A673 (cell line): ENCODE data around the gene OBI1. TPM values are rescaled to one million over a fixed set of nuclear protein-coding genes. Genes with fewer than 3 reads are reported as not detected.

Experiments
- Bru-seq: library from RNA; stranded (reverse); fragments of 400-500 nt; gene quantifications from one replicate; lab custom pipeline; 2021; lab: Mats Ljungman, UMichigan
- BruChase-seq, 2 experiments: library from RNA; stranded (reverse); fragments of 400-500 nt; gene quantifications; one replicate each; lab custom pipeline; 2021; lab: Mats Ljungman, UMichigan
- BruUV-seq: library from RNA; stranded (reverse); fragments of 400-500 nt; replicated peaks from 2 replicates; lab custom pipeline; 2021; lab: Mats Ljungman, UMichigan
- CTCF ChIA-PET: fragments of 300-600 bp; sonication (Branson Sonifier 250); formaldehyde crosslinking; loops from one replicate; lab custom pipeline; 2022; ENCODE audit warnings: antibody characterized with exemption; lab: Charles Lee
- POLR2A ChIA-PET: fragments of 300-600 bp; sonication (Branson Sonifier 250); formaldehyde crosslinking; loops from one replicate; lab custom pipeline; 2022; ENCODE audit warnings: antibody characterized with exemption; ENCODE audit not compliant: low non-redundant PET; lab: Charles Lee
- DNase-seq: peaks from one replicate; pipeline ENCODE4 v3.0.0-alpha.2; 2015; ENCODE audit warnings: low spot score
- H3K27ac ChIP-seq: fragments of 200-600 bp; sonication (generic); 2 replicates; pipeline ENCODE4 v1.5.1; 2016; ENCODE audit warnings: mixed run types, low read depth, mild to moderate bottlenecking, mixed read lengths, antibody characterized with exemption, low read length; ENCODE audit not compliant: poor library complexity, severe bottlenecking
- H3K27me3 ChIP-seq: fragments of 200-600 bp; sonication (generic); replicated peaks from 2 replicates; pipeline ENCODE4 v1.6.1; 2017; ENCODE audit warnings: mixed run types, low read depth, mild to moderate bottlenecking, mixed read lengths, antibody characterized with exemption, low read length; ENCODE audit not compliant: insufficient read depth, poor library complexity
- H3K36me3 ChIP-seq: fragments of 200-600 bp; sonication (generic); 2 replicates; pipeline ENCODE4 v1.6.1; 2016; ENCODE audit warnings: mixed run types, mild to moderate bottlenecking, mixed read lengths, antibody characterized with exemption, low read length; ENCODE audit not compliant: insufficient read depth, poor library complexity, severe bottlenecking
- H3K4me1 ChIP-seq: fragments of 200-600 bp; sonication (generic); 2 replicates; pipeline ENCODE4 v1.6.1; 2017; ENCODE audit warnings: mixed run types, mild to moderate bottlenecking, mixed read lengths, antibody characterized with exemption, low read length; ENCODE audit not compliant: insufficient read depth, poor library complexity, severe bottlenecking
- H3K4me3 ChIP-seq: fragments of 200-600 bp; sonication (generic); 2 replicates; pipeline ENCODE4 v1.5.1; 2016; ENCODE audit warnings: low read depth, mixed run types, mild to moderate bottlenecking, mixed read lengths, low read length; ENCODE audit not compliant: poor library complexity, severe bottlenecking
- H3K9me3 ChIP-seq: fragments of 200-600 bp; sonication (generic); 2 replicates; pipeline ENCODE4 v1.6.1; 2016; ENCODE audit warnings: mixed run types, low read depth, mild to moderate bottlenecking, mixed read lengths, antibody characterized with exemption, low read length; ENCODE audit not compliant: poor library complexity, severe bottlenecking
- EZH2 ChIP-seq: fragments of 200-600 bp; sonication (generic); IDR thresholded peaks from 2 replicates; pipeline ENCODE4 v1.6.1; 2017; ENCODE audit warnings: borderline replicate concordance, low read depth, mild to moderate bottlenecking, mixed read lengths, antibody characterized with exemption, low read length; ENCODE audit not compliant: poor library complexity, severe bottlenecking
- intact Hi-C: fragments of 100-400 bp; cut with micrococcal nuclease; formaldehyde crosslinking; loops from one replicate; pipeline ENCODE4 v1.10.0; 2022; ENCODE audit not compliant: unreplicated experiment
- long read RNA-seq: library from polyadenylated mRNA; stranded (forward); transcript quantifications from one replicate; pipeline ENCODE4 v2.0.0, GENCODE V29; 2022
- total RNA-seq: library from RNA; stranded (reverse); gene quantifications from 2 replicates; pipeline ENCODE4 v1.2.3, GENCODE V29; 2021
- TF ChIP-seq, protein P1 (sequence below): fragments of 300-800, 200-600 bp; sonication (generic); conservative IDR thresholded peaks from 2 replicates; pipeline ENCODE4 v1.5.1; 2017; ENCODE audit warnings: low read depth, mild to moderate bottlenecking, antibody characterized with exemption, low read length, moderate library complexity, mixed read lengths

The OBI1 gene, protein sequence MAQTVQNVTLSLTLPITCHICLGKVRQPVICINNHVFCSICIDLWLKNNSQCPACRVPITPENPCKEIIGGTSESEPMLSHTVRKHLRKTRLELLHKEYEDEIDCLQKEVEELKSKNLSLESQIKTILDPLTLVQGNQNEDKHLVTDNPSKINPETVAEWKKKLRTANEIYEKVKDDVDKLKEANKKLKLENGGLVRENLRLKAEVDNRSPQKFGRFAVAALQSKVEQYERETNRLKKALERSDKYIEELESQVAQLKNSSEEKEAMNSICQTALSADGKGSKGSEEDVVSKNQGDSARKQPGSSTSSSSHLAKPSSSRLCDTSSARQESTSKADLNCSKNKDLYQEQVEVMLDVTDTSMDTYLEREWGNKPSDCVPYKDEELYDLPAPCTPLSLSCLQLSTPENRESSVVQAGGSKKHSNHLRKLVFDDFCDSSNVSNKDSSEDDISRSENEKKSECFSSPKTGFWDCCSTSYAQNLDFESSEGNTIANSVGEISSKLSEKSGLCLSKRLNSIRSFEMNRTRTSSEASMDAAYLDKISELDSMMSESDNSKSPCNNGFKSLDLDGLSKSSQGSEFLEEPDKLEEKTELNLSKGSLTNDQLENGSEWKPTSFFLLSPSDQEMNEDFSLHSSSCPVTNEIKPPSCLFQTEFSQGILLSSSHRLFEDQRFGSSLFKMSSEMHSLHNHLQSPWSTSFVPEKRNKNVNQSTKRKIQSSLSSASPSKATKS
- total RNA-seq (24.2 and 24.3 TPM in 2 replicates), Bru-seq, nascent RNA (percentile 94 among the genes with signal in this experiment), BruChase-seq, experiment 1, labeled RNA remaining after a 2-hour chase (percentile 93 among the genes with signal in this experiment), BruChase-seq, experiment 2, labeled RNA remaining after a 6-hour chase (percentile 76 among the genes with signal in this experiment)
- long read RNA-seq, transcript RNF219-201 (6 exons, 3,529 nt) = major isoform, 106 of 137 reads
- long read RNA-seq, partial matches to known transcripts = 4 of 137 reads
- long read RNA-seq, other reads (novel, unspliced or antisense) = 27 of 137 reads

DNA sequence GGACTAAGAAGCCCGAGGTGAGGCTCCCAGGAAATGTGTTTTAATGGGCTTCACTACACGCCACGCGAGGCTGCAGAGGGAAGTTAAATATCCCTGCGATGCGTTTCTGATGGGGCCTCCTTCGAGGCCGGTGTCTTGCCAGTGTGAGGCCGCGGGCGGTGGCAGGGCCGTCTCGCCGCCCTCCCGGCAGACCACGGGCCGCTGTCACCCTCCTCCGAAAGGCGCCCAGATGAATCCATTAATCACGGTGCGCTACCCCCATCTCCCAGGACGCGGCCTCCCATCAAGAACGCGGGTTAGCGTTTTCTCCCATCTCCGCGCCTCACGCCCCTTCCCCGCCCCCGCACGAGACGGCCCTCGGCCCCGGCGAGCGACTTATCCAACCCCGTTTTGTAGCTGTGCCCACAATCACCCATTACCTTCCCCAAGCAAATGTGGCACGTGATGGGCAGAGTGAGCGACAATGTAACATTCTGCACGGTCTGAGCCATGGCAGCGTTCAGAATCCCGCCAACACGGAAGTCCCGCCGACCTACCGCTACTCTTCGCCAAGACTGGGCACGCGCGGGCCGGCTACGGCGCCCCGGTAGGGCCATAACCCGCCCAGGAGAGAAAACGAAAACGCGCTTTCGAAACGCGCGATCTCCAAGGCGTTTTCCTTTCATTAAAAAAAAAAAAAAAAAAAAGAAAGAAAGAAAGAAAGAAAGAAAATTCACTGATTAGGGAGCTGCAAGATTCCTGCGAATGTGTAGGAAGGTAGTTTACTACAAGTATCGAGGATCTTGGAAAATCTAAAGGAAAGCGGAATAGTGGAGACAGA, at the start of gene OBI1:
TSS of gene OBI1 (minus strand) at position 526 of the 820 bp plus-strand sequence. CDS start at position 491, 35 bp downstream.
- H3K36me3 ChIP-seq = no peaks in the 10 kb centered on the region
- intact Hi-C loops = loop anchor here (2.0 kb wide), 1 partner anchor 56 kb away; the partner anchor contains the start of gene POU4F1
- H3K27me3 ChIP-seq = no peaks in the 10 kb centered on the region
- H3K4me3 ChIP-seq = peak within 1 kb of the TSS; percentile 92
- peak within 1 kb of the TSS; percentile 84 for H3K27ac ChIP-seq
- CTCF ChIA-PET = no interaction called here
- peak; percentile 93 for DNase-seq
- POLR2A ChIA-PET = no interaction called here
- BruUV-seq = no TSS peak
- peaks cover 5% of the 10 kb centered on the region for H3K4me1 ChIP-seq
- TF ChIP-seq EZH2 = no peak
- TF ChIP-seq, protein P1, sequence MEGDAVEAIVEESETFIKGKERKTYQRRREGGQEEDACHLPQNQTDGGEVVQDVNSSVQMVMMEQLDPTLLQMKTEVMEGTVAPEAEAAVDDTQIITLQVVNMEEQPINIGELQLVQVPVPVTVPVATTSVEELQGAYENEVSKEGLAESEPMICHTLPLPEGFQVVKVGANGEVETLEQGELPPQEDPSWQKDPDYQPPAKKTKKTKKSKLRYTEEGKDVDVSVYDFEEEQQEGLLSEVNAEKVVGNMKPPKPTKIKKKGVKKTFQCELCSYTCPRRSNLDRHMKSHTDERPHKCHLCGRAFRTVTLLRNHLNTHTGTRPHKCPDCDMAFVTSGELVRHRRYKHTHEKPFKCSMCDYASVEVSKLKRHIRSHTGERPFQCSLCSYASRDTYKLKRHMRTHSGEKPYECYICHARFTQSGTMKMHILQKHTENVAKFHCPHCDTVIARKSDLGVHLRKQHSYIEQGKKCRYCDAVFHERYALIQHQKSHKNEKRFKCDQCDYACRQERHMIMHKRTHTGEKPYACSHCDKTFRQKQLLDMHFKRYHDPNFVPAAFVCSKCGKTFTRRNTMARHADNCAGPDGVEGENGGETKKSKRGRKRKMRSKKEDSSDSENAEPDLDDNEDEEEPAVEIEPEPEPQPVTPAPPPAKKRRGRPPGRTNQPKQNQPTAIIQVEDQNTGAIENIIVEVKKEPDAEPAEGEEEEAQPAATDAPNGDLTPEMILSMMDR = no peak
- H3K9me3 ChIP-seq = no peaks in the 10 kb centered on the region

DNA sequence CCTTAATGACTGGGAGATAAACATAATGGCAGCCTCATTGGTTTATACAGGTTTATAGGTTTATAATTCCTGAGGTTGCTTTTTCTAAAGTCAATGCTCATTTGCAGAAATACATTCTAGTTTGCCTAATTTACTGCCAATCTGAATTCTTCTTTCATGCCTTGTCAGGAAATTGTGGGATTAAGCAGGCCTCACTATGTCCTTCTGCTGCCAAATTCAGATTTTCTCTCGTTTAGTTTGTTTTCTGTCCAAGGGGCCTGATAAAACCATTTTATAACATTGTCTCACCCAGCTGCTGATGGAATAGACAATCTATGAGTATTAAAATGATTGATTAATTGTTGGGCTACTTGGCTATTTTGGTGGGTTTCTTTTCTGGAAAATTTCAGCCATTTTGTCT, 42.4 kb upstream of the OBI1 start:
- no TSS peak for BruUV-seq
- Histone ChIP-seq H3K4me1 (peaks cover 7% of the 10 kb centered on the region), H3K27me3 (no peaks in the 10 kb centered on the region), H3K9me3 (no peaks in the 10 kb centered on the region), H3K36me3 (no peaks in the 10 kb centered on the region), H3K4me3 (no peak overlapping the region), H3K27ac (no peak overlapping the region)
- ChIA-PET POLR2A (no interaction called here), CTCF (no interaction called here)
- peak; percentile 31 for DNase-seq
- TF ChIP-seq, protein P1 = no peak
- TF ChIP-seq EZH2 = no peak
- intact Hi-C loops = no loop called here
